GOT3 (cell line): ENCODE measurements around the gene PRKAB2.
"Not testable (repeated sequence)": the region's sequence is repeated elsewhere in the genome, so short reads cannot be mapped to it uniquely, and the experiment has no call there.

ENCODE experiments used
- DNase-seq: peaks from one replicate; lab custom pipeline; 2025; ENCODE audit warnings: mixed read lengths; lab: John Stamatoyannopoulos, UW

PRKAB2 gene

DNA sequence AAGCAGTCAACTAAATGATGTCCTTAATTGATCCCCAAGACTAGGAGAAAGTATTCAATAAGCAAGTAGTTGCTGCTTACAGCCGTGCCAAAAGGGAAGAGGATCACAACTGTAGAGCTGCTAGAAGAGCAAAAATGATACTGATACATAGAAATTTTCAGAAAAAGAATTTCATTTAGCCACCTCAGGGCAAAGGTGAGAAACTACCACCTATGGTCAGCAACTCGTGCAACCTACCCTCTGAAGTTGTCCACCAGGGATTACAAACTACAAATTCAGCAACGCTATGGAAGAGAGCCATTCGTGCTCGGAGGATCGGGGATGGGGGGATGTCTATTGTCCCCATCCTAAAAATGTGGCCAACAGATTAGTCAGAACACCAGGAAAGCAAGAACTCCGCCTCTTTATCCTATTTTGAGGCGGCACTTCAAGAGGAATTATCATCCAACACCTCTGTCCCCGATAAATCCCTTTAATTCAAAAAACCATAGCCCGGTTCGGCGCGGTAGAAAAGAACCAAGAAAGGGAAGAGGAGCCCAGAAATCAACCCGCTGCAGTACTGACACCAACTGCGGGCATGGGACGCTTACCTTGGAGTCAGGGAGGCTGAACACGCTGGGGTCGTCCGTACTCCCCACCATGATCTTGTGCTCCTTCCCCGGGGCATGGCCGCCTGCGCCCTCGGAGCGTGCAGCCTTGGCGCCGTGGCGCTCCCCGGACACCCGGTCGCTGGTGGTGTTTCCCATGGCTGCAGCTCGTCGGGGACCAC is 687 bp downstream of the PRKAB2 start:
- no peak for DNase-seq

DNA sequence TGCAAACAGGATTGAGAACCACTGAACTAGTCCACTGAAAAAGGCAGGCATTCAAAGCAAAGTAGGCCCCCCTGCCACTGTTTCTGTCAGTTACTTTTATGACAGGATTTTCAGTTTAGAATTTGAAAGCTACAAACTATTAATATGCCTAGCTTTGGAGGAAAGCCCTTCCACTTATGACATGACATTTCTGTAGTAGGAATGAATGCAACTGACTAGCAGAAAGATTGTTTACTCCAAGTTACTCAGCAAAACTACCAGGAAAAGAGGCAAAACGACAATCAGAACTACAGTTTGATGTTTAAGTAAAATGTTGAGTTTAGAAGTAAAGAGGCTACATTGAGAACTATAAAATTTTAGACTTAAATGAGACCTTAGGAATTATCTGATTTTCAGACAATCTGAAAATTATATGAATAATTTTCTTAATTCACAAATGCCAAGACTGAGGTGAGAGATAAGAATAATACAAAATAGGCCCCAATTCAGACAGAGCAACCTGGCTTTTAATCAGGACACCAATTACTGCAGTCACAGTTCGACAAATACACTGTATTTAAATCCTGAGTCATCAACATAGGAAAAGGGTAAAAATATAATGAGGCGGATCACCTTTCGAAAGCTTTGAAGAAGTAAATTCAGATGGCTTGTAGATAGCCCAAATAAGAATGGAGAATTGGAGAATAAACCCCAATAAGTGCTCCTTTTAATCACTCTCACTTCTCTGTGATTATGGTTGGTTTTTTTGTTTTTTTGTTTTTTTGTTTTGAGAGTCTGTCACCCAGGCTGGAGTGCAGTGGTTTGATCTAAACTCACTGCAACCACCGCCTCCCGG is 2.2 kb downstream of the PRKAB2 start:
- no peak for DNase-seq

GRCh38 chr1:147169171-147169570 is 3.1 kb downstream of the PRKAB2 start:
- no peak for DNase-seq

- no peak for DNase-seq
Observed at GRCh38 chr1:147168626-147169058, 3.6 kb downstream of the PRKAB2 start.

GRCh38 chr1:147167365-147167764 is 4.9 kb downstream of the PRKAB2 start:
- DNase-seq, result no peak

DNA sequence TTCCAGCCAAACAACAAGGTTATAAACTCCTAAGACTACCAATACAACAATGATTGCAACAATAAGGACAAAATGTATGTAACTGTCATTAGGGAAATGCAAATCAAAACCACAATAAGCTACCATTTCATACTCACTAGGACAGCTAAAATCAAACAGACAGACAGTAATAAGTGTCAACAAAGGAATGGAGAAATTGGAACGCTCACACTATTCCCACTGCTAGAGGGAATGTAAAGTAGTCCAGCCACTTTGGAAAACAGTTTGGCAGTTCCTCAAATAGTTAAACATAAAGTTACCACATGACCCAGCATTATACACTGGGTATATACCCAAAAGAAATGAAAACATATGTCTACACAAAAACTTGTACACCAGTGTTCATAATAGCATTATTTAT is 9.3 kb downstream of the PRKAB2 start:
- no peak for DNase-seq

GRCh38 chr1:147162093-147162492 is 10.2 kb downstream of the PRKAB2 start:
- no peak for DNase-seq

- not testable (repeated sequence) for DNase-seq
Observed at GRCh38 chr1:147157116-147157515, 15.2 kb downstream of the PRKAB2 start.

GRCh38 chr1:147156642-147157041 is 15.6 kb downstream of the PRKAB2 start:
- no peak for DNase-seq

GRCh38 chr1:147152772-147153171 is 19.5 kb downstream of the PRKAB2 start:
- DNase-seq, result no peak

DNA sequence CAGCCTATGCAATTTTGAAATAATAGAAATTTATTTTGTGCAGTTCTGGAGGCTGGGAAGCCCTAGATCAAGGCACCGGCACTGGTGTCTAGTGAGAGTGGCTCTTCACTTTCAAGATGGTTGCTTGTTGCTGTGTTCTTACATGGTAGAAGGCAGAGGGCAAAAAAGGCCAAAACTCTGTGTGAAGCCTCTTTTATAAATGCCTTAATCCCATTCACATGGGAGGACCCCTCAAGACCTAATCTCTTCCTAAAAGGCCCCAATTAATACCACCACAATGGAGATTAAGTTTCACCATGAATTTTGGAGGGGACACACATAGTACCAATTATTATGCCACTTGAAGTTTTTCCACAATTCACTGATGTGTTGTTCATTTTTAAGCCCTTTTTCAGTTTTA is 21.0 kb downstream of the PRKAB2 start:
- no peak for DNase-seq

DNA sequence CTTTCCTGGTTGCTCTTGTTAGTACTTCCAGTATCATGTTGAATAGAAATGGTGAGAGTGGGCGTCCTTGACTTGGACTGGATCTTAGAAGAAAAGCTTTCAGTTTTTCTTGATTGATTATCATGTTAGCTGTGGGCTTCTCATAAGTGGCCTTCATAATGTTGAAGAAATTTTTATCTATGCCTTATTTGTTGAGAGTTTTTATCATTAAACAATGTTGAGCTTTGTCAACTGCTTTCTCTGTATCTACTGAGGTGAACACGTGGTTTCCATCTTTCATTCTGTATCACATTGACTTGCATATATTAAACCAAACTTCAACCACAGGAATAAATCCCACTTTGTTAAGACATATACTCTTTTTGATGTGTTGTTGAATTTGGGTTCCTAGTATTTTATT is 29.4 kb downstream of the PRKAB2 start:
- DNase-seq, result no peak

DNA sequence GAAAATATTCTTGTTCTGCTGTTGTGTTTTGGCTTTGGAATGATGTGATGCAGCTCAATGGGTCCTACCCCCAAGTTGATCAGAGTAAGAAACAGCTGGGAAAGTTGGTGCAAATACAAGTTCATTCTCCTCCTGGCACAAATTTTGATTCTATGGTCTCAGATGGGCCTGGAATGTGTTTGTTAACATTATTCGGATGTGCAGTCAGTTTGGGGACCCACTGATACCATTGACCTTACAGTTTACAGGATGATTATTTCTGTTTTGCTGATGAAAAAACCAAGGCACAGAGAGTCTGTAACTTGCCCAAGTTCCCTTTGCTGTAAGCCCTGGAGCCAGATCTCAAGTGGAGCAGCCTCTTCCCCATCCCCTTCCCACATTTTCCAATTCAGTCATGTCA is 41.5 kb downstream of the PRKAB2 start:
- not testable (repeated sequence) for DNase-seq

GRCh38 chr1:147129116-147129873 is 43.0 kb downstream of the PRKAB2 start:
- no peak for DNase-seq

- no peak for DNase-seq
Observed at GRCh38 chr1:147124266-147124665, 48.0 kb downstream of the PRKAB2 start.

GRCh38 chr1:147117109-147117508 is 55.2 kb downstream of the PRKAB2 start:
- DNase-seq, result no peak

DNA sequence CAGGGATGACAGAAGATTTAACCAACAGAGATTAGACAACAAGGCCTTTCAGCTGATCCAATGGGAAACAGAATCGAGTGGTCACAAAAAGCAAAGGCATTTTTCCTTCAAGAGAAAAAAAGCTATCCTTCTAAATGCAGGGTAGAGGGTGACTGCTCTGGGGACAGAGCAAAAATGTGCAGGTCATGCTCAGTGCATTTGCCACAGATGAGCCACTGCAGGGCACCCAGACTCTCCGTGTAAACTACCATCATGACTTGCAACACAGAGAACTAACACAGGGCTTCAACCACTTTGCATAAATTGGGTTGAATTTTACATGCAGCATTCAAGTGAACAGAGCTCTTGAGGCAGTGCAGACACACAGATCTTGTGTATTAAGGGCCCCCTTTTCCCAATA is 56.8 kb downstream of the PRKAB2 start:
- no peak for DNase-seq

GRCh38 chr1:147115079-147115478 is 57.2 kb downstream of the PRKAB2 start:
- DNase-seq, result not testable (repeated sequence)

DNA sequence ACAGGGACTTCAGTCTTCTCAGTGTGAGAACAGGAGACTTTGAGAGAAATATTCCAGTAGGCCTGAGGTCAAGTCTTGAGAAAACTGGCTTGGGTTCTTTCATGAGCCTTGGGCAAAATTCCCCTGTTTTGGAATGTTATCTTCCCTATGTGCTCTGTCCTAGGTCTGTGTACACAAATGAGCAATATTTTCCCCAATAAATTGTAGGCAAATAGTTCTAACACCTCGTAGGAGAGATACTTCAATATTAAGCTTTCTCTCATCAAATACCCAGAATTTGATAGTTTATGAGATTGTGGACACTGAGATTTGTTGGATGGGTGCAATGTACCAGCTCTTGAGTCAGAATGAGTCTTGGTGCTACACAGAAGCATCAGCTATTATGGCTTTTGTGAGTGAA is 57.9 kb downstream of the PRKAB2 start:
- DNase-seq, result not testable (repeated sequence)

- DNase-seq, result no peak
Observed at GRCh38 chr1:147111381-147112130, 60.7 kb downstream of the PRKAB2 start.

DNA sequence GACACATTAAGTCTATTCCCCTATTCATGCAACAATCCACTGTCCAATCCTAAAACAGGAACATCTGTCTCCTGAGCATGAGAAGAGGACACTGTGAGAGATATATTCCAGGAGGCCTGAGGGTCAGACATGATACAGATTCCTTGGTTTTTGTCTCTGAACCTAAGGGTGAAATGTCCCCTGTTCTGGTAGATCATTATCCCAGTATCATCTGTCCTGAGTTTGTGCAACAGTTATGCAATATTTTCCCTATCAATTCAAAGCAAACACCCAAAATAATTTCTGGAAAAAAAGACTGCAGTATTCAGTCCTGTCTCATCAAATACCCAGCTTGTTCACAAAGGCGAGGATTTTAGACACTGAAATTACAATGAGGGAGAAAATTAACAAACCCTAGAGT is 61.4 kb downstream of the PRKAB2 start:
- no peak for DNase-seq

DNA sequence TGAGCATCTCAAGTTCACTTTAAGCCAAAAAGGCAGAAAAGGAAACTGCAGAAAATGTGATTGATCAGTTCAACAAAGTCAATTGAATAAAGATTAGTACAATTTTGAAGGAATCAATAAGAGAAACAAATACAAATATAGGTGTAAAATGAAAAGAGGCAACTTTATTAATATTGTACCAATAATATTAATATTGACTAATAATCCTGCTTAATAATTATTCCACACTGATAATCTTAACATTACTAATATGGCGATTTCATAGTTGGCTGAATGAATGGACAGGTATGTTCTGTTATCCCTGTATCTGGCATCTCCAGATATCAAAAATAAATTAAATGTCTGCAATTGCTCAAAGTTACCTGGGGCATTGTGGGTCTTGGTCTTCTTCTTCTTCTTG is 61.8 kb downstream of the PRKAB2 start:
- no peak for DNase-seq
